ENCODE measurements around the gene ARHGAP26.

ARHGAP26 gene

GRCh38 chr5:142847898-142848790 is 78.0 kb downstream of the ARHGAP26 start:
- Histone ChIP-seq H3K9ac (ENCODE audit: low read depth, low read length) (no peak overlapping the region), H3K36me3 (ENCODE audit: insufficient read depth, low read length) (no peaks in the 10 kb centered on the region), H3K9me3 (replicated peaks; ENCODE audit: low read length) (no peaks in the 10 kb centered on the region), H3K4me2 (ENCODE audit: low read length) (no peak overlapping the region), H3K4me1 (ENCODE audit: control insufficient read depth, insufficient read depth, low read length) (no peaks in the 10 kb centered on the region), H3K27me3 (ENCODE audit: control insufficient read depth, insufficient read depth, low read length) (no peaks in the 10 kb centered on the region), H3K4me3 (ENCODE audit: low read length) (no peak overlapping the region)

GRCh38 chr5:142849466-142849865 is 79.3 kb downstream of the ARHGAP26 start:
- no peak overlapping the region for H3K4me2 ChIP-seq (ENCODE audit: low read length)
- no peaks in the 10 kb centered on the region for H3K27me3 ChIP-seq (ENCODE audit: control insufficient read depth, insufficient read depth, low read length)
- peaks cover 9% of the 10 kb centered on the region for H3K4me1 ChIP-seq (ENCODE audit: control insufficient read depth, insufficient read depth, low read length)
- H3K9me3 ChIP-seq (replicated peaks; ENCODE audit: low read length): no peaks in the 10 kb centered on the region
- no peak overlapping the region for H3K4me3 ChIP-seq (ENCODE audit: low read length)
- H3K36me3 ChIP-seq (ENCODE audit: insufficient read depth, low read length): no peaks in the 10 kb centered on the region
- no peak overlapping the region for H3K9ac ChIP-seq (ENCODE audit: low read depth, low read length)

- H3K9ac ChIP-seq (ENCODE audit: low read depth, low read length): no peak overlapping the region
- H3K4me2 ChIP-seq (ENCODE audit: low read length): no peak overlapping the region
- H3K9me3 ChIP-seq (replicated peaks; ENCODE audit: low read length): no peaks in the 10 kb centered on the region
- no peaks in the 10 kb centered on the region for H3K27me3 ChIP-seq (ENCODE audit: control insufficient read depth, insufficient read depth, low read length)
- H3K36me3 ChIP-seq (ENCODE audit: insufficient read depth, low read length): no peaks in the 10 kb centered on the region
- H3K4me1 ChIP-seq (ENCODE audit: control insufficient read depth, insufficient read depth, low read length): peaks cover 9% of the 10 kb centered on the region
- no peak overlapping the region for H3K4me3 ChIP-seq (ENCODE audit: low read length)
These were observed 79.7 kb downstream of the ARHGAP26 start for GRCh38 chr5:142849880-142850279.

GRCh38 chr5:142851731-142852130 is 81.6 kb downstream of the ARHGAP26 start:
- Histone ChIP-seq H3K9ac (ENCODE audit: low read depth, low read length) (no peak overlapping the region), H3K4me2 (ENCODE audit: low read length) (no peak overlapping the region), H3K36me3 (ENCODE audit: insufficient read depth, low read length) (no peaks in the 10 kb centered on the region), H3K9me3 (replicated peaks; ENCODE audit: low read length) (no peaks in the 10 kb centered on the region), H3K27me3 (ENCODE audit: control insufficient read depth, insufficient read depth, low read length) (no peaks in the 10 kb centered on the region), H3K4me1 (ENCODE audit: control insufficient read depth, insufficient read depth, low read length) (peaks cover 9% of the 10 kb centered on the region), H3K4me3 (ENCODE audit: low read length) (no peak overlapping the region)

GRCh38 chr5:142852416-142853198 is 82.4 kb downstream of the ARHGAP26 start:
- H3K9ac ChIP-seq (ENCODE audit: low read depth, low read length): no peak overlapping the region
- H3K36me3 ChIP-seq (ENCODE audit: insufficient read depth, low read length): no peaks in the 10 kb centered on the region
- peaks cover 9% of the 10 kb centered on the region for H3K4me1 ChIP-seq (ENCODE audit: control insufficient read depth, insufficient read depth, low read length)
- H3K4me2 ChIP-seq (ENCODE audit: low read length): no peak overlapping the region
- H3K27me3 ChIP-seq (ENCODE audit: control insufficient read depth, insufficient read depth, low read length): no peaks in the 10 kb centered on the region
- no peaks in the 10 kb centered on the region for H3K9me3 ChIP-seq (replicated peaks; ENCODE audit: low read length)
- H3K4me3 ChIP-seq (ENCODE audit: low read length): no peak overlapping the region

- H3K9me3 ChIP-seq (replicated peaks; ENCODE audit: low read length): no peaks in the 10 kb centered on the region
- peaks cover 9% of the 10 kb centered on the region for H3K4me1 ChIP-seq (ENCODE audit: control insufficient read depth, insufficient read depth, low read length)
- H3K27me3 ChIP-seq (ENCODE audit: control insufficient read depth, insufficient read depth, low read length): no peaks in the 10 kb centered on the region
- no peak overlapping the region for H3K9ac ChIP-seq (ENCODE audit: low read depth, low read length)
- no peak overlapping the region for H3K4me2 ChIP-seq (ENCODE audit: low read length)
- no peaks in the 10 kb centered on the region for H3K36me3 ChIP-seq (ENCODE audit: insufficient read depth, low read length)
- no peak overlapping the region for H3K4me3 ChIP-seq (ENCODE audit: low read length)
These were observed 83.5 kb downstream of the ARHGAP26 start for GRCh38 chr5:142853682-142854081.

GRCh38 chr5:142856269-142856782 is 86.1 kb downstream of the ARHGAP26 start:
- no peak overlapping the region for H3K4me2 ChIP-seq (ENCODE audit: low read length)
- peaks cover 9% of the 10 kb centered on the region for H3K4me1 ChIP-seq (ENCODE audit: control insufficient read depth, insufficient read depth, low read length)
- H3K9me3 ChIP-seq (replicated peaks; ENCODE audit: low read length): no peaks in the 10 kb centered on the region
- H3K36me3 ChIP-seq (ENCODE audit: insufficient read depth, low read length): no peaks in the 10 kb centered on the region
- H3K9ac ChIP-seq (ENCODE audit: low read depth, low read length): no peak overlapping the region
- H3K27me3 ChIP-seq (ENCODE audit: control insufficient read depth, insufficient read depth, low read length): no peaks in the 10 kb centered on the region
- H3K4me3 ChIP-seq (ENCODE audit: low read length): no peak overlapping the region

GRCh38 chr5:142857405-142857804 is 87.2 kb downstream of the ARHGAP26 start:
- Histone ChIP-seq H3K36me3 (ENCODE audit: insufficient read depth, low read length) (no peaks in the 10 kb centered on the region), H3K4me3 (ENCODE audit: low read length) (no peak overlapping the region), H3K9me3 (replicated peaks; ENCODE audit: low read length) (no peaks in the 10 kb centered on the region), H3K27me3 (ENCODE audit: control insufficient read depth, insufficient read depth, low read length) (no peaks in the 10 kb centered on the region), H3K4me1 (ENCODE audit: control insufficient read depth, insufficient read depth, low read length) (peaks cover 9% of the 10 kb centered on the region), H3K9ac (ENCODE audit: low read depth, low read length) (no peak overlapping the region), H3K4me2 (ENCODE audit: low read length) (no peak overlapping the region)

GRCh38 chr5:142859037-142859436 is 88.9 kb downstream of the ARHGAP26 start:
- Histone ChIP-seq H3K36me3 (ENCODE audit: insufficient read depth, low read length) (no peaks in the 10 kb centered on the region), H3K4me1 (ENCODE audit: control insufficient read depth, insufficient read depth, low read length) (peaks cover 4% of the 10 kb centered on the region), H3K9me3 (replicated peaks; ENCODE audit: low read length) (no peaks in the 10 kb centered on the region), H3K9ac (ENCODE audit: low read depth, low read length) (no peak overlapping the region), H3K4me2 (ENCODE audit: low read length) (no peak overlapping the region), H3K4me3 (ENCODE audit: low read length) (no peak overlapping the region), H3K27me3 (ENCODE audit: control insufficient read depth, insufficient read depth, low read length) (no peaks in the 10 kb centered on the region)

GRCh38 chr5:142860270-142860669 is 90.1 kb downstream of the ARHGAP26 start:
- Histone ChIP-seq H3K36me3 (ENCODE audit: insufficient read depth, low read length) (no peaks in the 10 kb centered on the region), H3K4me2 (ENCODE audit: low read length) (no peak overlapping the region), H3K27me3 (ENCODE audit: control insufficient read depth, insufficient read depth, low read length) (no peaks in the 10 kb centered on the region), H3K4me1 (ENCODE audit: control insufficient read depth, insufficient read depth, low read length) (no peaks in the 10 kb centered on the region), H3K4me3 (ENCODE audit: low read length) (no peak overlapping the region), H3K9ac (ENCODE audit: low read depth, low read length) (no peak overlapping the region), H3K9me3 (replicated peaks; ENCODE audit: low read length) (no peaks in the 10 kb centered on the region)

GRCh38 chr5:142861011-142861410 is 90.8 kb downstream of the ARHGAP26 start:
- Histone ChIP-seq H3K36me3 (ENCODE audit: insufficient read depth, low read length) (no peaks in the 10 kb centered on the region), H3K4me1 (ENCODE audit: control insufficient read depth, insufficient read depth, low read length) (no peaks in the 10 kb centered on the region), H3K27me3 (ENCODE audit: control insufficient read depth, insufficient read depth, low read length) (no peaks in the 10 kb centered on the region), H3K4me3 (ENCODE audit: low read length) (no peak overlapping the region), H3K4me2 (ENCODE audit: low read length) (no peak overlapping the region), H3K9me3 (replicated peaks; ENCODE audit: low read length) (no peaks in the 10 kb centered on the region), H3K9ac (ENCODE audit: low read depth, low read length) (no peak overlapping the region)
